Endothelial cell of umbilical vein (primary cell): ENCODE data around the gene TMPRSS15.

Source experiments
- EZH2 ChIP-seq: IDR thresholded peaks from 2 replicates; pipeline ENCODE4 v1.6.1; 2012; ENCODE audit warnings: borderline replicate concordance, low read depth, mild to moderate bottlenecking, moderate library complexity, low read length, inconsistent platforms; ENCODE audit not compliant: severe bottlenecking
- JUN ChIP-seq: IDR thresholded peaks from 2 replicates; pipeline ENCODE4 v1.6.1; 2011; ENCODE audit warnings: borderline replicate concordance, low read depth; ENCODE audit not compliant: insufficient read length, insufficient read depth
- MYC ChIP-seq: IDR thresholded peaks from one replicate; pipeline ENCODE4 v1.6.1; 2011; ENCODE audit warnings: mild to moderate bottlenecking, low read depth, low read length
- POLR2A ChIP-seq: IDR thresholded peaks from 2 replicates; pipeline ENCODE4 v1.6.1; 2012; ENCODE audit warnings: low read depth, mild to moderate bottlenecking, control low read depth, low read length
- POLR2AphosphoS5 ChIP-seq: IDR thresholded peaks from 2 replicates; pipeline ENCODE4 v1.6.1; 2012; ENCODE audit warnings: low read depth, mild to moderate bottlenecking, control low read depth, low read length, moderate library complexity; ENCODE audit not compliant: insufficient read depth
- TF ChIP-seq, protein P1 (sequence below), 2 donors: IDR thresholded peaks; 1 replicate in 1 of 2; 2 replicates in 1 of 2; pipeline ENCODE4 v1.5.1; 2011; ENCODE audit warnings: low read length in 2 of 2, mild to moderate bottlenecking in 2 of 2, moderate library complexity in 2 of 2, control low read depth in 1 of 2, inconsistent platforms in 1 of 2, low read depth in 1 of 2; ENCODE audit not compliant: insufficient read depth in 1 of 2; ENCODE audit errors: extremely low read depth in 1 of 2

- TF ChIP-seq, protein P1, sequence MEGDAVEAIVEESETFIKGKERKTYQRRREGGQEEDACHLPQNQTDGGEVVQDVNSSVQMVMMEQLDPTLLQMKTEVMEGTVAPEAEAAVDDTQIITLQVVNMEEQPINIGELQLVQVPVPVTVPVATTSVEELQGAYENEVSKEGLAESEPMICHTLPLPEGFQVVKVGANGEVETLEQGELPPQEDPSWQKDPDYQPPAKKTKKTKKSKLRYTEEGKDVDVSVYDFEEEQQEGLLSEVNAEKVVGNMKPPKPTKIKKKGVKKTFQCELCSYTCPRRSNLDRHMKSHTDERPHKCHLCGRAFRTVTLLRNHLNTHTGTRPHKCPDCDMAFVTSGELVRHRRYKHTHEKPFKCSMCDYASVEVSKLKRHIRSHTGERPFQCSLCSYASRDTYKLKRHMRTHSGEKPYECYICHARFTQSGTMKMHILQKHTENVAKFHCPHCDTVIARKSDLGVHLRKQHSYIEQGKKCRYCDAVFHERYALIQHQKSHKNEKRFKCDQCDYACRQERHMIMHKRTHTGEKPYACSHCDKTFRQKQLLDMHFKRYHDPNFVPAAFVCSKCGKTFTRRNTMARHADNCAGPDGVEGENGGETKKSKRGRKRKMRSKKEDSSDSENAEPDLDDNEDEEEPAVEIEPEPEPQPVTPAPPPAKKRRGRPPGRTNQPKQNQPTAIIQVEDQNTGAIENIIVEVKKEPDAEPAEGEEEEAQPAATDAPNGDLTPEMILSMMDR (IDR thresholded peaks at IDR 0.05; ENCODE audit: extremely low read depth in 1 of 2, insufficient read depth in 1 of 2, low read depth in 1 of 2, low read length in 2 of 2): no peak
- TF ChIP-seq POLR2A (no peak), EZH2 (no peak), MYC (no peak), POLR2AphosphoS5 (no peak), JUN (no peak)
Observed at GRCh38 chr21:18443085-18443484, 39.5 kb upstream of the TMPRSS15 start.
